OCI-LY7 (cell line): Measurements from ENCODE around the gene SNPH. TPM values are rescaled to one million over a fixed set of nuclear protein-coding genes. Genes with fewer than 3 reads are reported as not detected.
A peak's percentile ranks its signal among the peaks of the same experiment; 100 is the strongest.

ENCODE experiments used
- BruUV-seq: library from RNA; stranded (reverse); fragments of 400-500 nt; replicated peaks from 2 replicates; lab custom pipeline; 2021; lab: Mats Ljungman, UMichigan
- CTCF ChIA-PET: fragments of 300-600 bp; sonication (Branson Sonifier 250); formaldehyde crosslinking; loops from one replicate; lab custom pipeline; 2022; ENCODE audit warnings: antibody characterized with exemption; ENCODE audit not compliant: unreplicated experiment; lab: Charles Lee
- POLR2A ChIA-PET: fragments of 300-600 bp; sonication (Branson Sonifier 250); formaldehyde crosslinking; loops from one replicate; lab custom pipeline; 2022; ENCODE audit warnings: antibody characterized with exemption; lab: Charles Lee
- DNase-seq: peaks from one replicate; pipeline ENCODE4 v3.0.0-alpha.2; 2015; ENCODE audit warnings: low spot score
- H2AFZ ChIP-seq: fragments of 200-600 bp; sonication (generic), shearing (Covaris generic); 2 replicates; pipeline ENCODE4 v1.6.1; 2014; ENCODE audit warnings: mild to moderate bottlenecking, antibody characterized with exemption, low read length, moderate library complexity
- H3K27ac ChIP-seq: fragments of 200-600 bp; sonication (generic); 2 replicates; pipeline ENCODE4 v1.5.1; 2014; ENCODE audit warnings: mixed run types, low read depth, mild to moderate bottlenecking, moderate library complexity, low read length, inconsistent platforms; ENCODE audit not compliant: poor library complexity, severe bottlenecking
- H3K36me3 ChIP-seq: fragments of 200-600 bp; sonication (generic); 2 replicates; pipeline ENCODE4 v1.6.1; 2014; ENCODE audit warnings: mild to moderate bottlenecking, antibody characterized with exemption, low read length, moderate library complexity, mixed read lengths; ENCODE audit not compliant: insufficient read depth
- H3K4me1 ChIP-seq: fragments of 200-600 bp; sonication (generic); 2 replicates; pipeline ENCODE4 v1.5.1; 2014; ENCODE audit warnings: mild to moderate bottlenecking, low read length; ENCODE audit not compliant: insufficient read depth, poor library complexity, severe bottlenecking
- H3K4me2 ChIP-seq: fragments of 200-600 bp; sonication (generic); 2 replicates; pipeline ENCODE4 v1.6.1; 2014; ENCODE audit warnings: mild to moderate bottlenecking, low read length
- H3K4me3 ChIP-seq: fragments of 200-600 bp; sonication (generic); 2 replicates; pipeline ENCODE4 v1.5.1; 2014; ENCODE audit warnings: mild to moderate bottlenecking, low read depth, low read length; ENCODE audit not compliant: poor library complexity, severe bottlenecking
- H3K79me2 ChIP-seq: fragments of 200-600 bp; sonication (generic); 2 replicates; pipeline ENCODE4 v1.6.1; 2016; ENCODE audit warnings: low read depth, mild to moderate bottlenecking, low read length, moderate library complexity, mixed read lengths; ENCODE audit not compliant: insufficient read depth
- H3K9me2 ChIP-seq: fragments of 200-600 bp; sonication (generic); 2 replicates; pipeline ENCODE4 v1.6.1; 2016; ENCODE audit warnings: mild to moderate bottlenecking, low read length, mixed read lengths; ENCODE audit not compliant: insufficient read depth
- H3K9me3 ChIP-seq: fragments of 200-600 bp; sonication (generic); 2 replicates; pipeline ENCODE4 v1.6.1; 2014; ENCODE audit warnings: mild to moderate bottlenecking, mixed run types, low read length, mixed read lengths
- H4K20me1 ChIP-seq: fragments of 200-600 bp; sonication (generic); 2 replicates; pipeline ENCODE4 v1.6.1; 2014; ENCODE audit warnings: mild to moderate bottlenecking, antibody characterized with exemption, low read length, moderate library complexity, mixed read lengths; ENCODE audit not compliant: insufficient read depth
- CTCF ChIP-seq: fragments of 200-600 bp; sonication (generic); conservative IDR thresholded peaks from 2 replicates; pipeline ENCODE4 v1.5.1; 2014; ENCODE audit warnings: mild to moderate bottlenecking, antibody characterized with exemption, low read length, moderate library complexity, mixed read lengths
- EZH2phosphoT487 ChIP-seq: fragments of 200-600 bp; sonication (generic); IDR thresholded peaks from 2 replicates; pipeline ENCODE4 v1.6.1; 2018; ENCODE audit warnings: low read depth, borderline replicate concordance, mild to moderate bottlenecking, mixed run types, antibody characterized with exemption, low read length, moderate library complexity, mixed read lengths
- intact Hi-C: fragments of 100-400 bp; cut with micrococcal nuclease; formaldehyde crosslinking; loops from one replicate; pipeline ENCODE4 v1.10.0; 2022; ENCODE audit not compliant: unreplicated experiment
- total RNA-seq, 2 experiments: library from RNA; depleted of rRNA in 1 of 2; stranded (reverse); fragments of >200 nt in 1 of 2; shearing (Covaris generic) in 1 of 2; gene quantifications; 2 replicates each; pipeline ENCODE4 v1.2.3, GENCODE V29; 2014 to 2022

Gene SNPH
- total RNA-seq, 2 experiments from 2014 or later, result not detected

DNA sequence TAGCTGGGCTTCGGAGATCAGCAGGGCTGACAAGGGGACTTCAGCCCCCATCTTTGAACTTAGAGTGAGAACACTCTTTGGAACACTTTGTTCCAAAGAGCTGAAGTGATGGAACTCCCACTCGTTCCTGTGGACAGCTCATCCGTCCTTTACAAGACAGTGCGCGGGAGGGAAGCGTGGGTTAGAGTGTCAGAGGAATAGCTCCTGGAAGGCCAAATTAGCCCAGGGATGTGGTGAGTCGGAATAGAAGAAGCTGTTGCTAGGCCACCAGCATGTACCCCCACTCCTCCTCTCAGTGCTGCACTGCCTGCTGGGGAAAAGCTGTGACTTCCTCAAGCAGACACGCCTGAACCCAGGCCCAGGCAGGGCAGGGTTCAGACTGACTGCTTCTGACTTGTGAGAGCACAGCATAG lies 61.2 kb downstream of the SNPH start:
- Histone ChIP-seq H3K79me2 (peaks cover 40% of the 10 kb centered on the region), H3K9me3 (no peaks in the 10 kb centered on the region), H3K9me2 (no peaks in the 10 kb centered on the region), H3K4me2 (peak overlapping the region; percentile 94), H3K27ac (no peak overlapping the region), H3K4me3 (peak overlapping the region; percentile 82), H4K20me1 (peaks cover 15% of the 10 kb centered on the region), H2AFZ (no peak overlapping the region), H3K4me1 (peaks cover 47% of the 10 kb centered on the region), H3K36me3 (peaks cover 14% of the 10 kb centered on the region)
- DNase-seq, result no peak
- TF ChIP-seq CTCF, result no peak
- no peak for TF ChIP-seq EZH2phosphoT487
- ChIA-PET CTCF (interaction anchor here (0.5 to 0.8 kb wide), 2 partner anchors 16 to 30 kb away, joined by 4 read pairs; no protein-coding TSS in a partner anchor), POLR2A (interaction anchor here (1.2 kb wide), 1 partner anchor 26 kb away, joined by 3 read pairs; no protein-coding TSS in a partner anchor)
- no TSS peak for BruUV-seq
- intact Hi-C loops, result no loop called here

- BruUV-seq, result no TSS peak
- Histone ChIP-seq H3K9me3 (no peaks in the 10 kb centered on the region), H3K27ac (no peak overlapping the region), H3K4me2 (peak overlapping the region; percentile 33; the same call in 1 of the 2 replicates), H3K4me3 (no peak overlapping the region), H3K4me1 (peaks cover 47% of the 10 kb centered on the region), H3K9me2 (no peaks in the 10 kb centered on the region), H3K36me3 (peaks cover 22% of the 10 kb centered on the region), H3K79me2 (peaks cover 40% of the 10 kb centered on the region), H2AFZ (no peak overlapping the region), H4K20me1 (peaks cover 15% of the 10 kb centered on the region)
- intact Hi-C loops, result no loop called here
- TF ChIP-seq CTCF (no peak), EZH2phosphoT487 (no peak)
- ChIA-PET CTCF (interaction anchor here (0.5 to 0.8 kb wide), 2 partner anchors 17 to 29 kb away, joined by 4 read pairs; no protein-coding TSS in a partner anchor), POLR2A (interaction anchor here (1.2 kb wide), 1 partner anchor 27 kb away, joined by 3 read pairs; no protein-coding TSS in a partner anchor)
- DNase-seq, result no peak
These were observed 62.0 kb downstream of the SNPH start for GRCh38 chr20:1327827-1328679.
